GM19238 (cell line): ENCODE measurements around the gene NDUFS8.

Experiments used
- DNase-seq: peaks from one replicate; pipeline ENCODE4 v3.0.0; 2011; ENCODE audit warnings: low spot score; ENCODE audit not compliant: insufficient read length

NDUFS8 gene

DNA sequence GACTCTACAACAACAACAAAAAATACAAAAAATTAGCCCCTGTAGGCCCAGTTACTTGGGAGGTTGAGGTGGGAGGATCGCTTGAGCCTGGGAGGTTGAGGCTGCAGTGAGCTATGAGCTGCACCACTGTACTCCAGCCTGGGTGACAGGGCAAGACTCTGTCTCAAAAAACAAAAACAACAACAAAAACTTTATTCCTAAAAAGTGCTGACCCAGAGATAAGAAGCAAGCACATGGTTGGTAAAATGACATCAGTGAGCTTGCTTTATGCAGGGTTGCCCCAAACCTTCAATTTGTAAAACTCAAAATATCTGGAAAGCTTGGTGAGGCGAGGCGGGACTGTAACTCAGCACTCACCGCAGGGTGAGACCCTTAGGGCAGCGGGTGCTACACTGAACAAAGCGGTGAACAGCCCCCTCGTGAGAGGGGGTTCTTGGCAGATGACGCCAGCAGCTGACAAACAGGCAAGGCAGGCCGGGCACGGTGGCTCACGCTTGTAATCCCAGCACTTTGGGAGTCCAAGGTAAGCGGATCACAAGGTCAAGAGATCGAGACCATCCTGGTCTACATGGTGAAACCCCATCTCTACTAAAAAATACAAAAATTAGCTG, 4.9 kb downstream of the NDUFS8 start:
- no peak for DNase-seq

GRCh38 chr11:68036141-68036716, 5.7 kb downstream of the NDUFS8 start:
- DNase-seq: no peak

DNA sequence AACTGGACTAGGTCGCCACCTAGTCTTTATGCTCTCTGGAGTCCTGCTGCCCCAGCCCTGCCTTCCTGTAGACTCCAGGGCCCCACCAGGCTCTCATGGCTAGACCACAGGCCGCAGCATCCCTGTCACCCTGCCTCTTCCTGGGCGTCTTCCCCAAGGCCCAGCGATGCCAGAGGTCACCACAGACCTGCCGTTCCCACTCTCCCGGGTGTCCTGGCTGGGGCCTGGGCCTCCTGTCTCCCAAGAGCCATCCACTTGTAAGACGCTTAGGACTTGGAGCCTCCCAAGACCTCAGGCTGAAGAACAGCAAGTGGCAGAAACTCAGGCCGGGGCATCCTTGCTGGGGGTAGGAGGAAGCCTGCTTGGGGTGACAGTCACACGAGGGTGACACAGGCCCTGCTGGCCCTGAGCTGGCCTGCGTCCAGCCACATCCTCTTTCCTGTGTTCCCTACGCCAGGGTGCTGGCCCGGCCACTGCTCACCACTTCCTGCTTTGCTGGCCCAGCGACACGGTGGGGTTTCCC, 6.3 kb downstream of the NDUFS8 start:
- no peak for DNase-seq

DNA sequence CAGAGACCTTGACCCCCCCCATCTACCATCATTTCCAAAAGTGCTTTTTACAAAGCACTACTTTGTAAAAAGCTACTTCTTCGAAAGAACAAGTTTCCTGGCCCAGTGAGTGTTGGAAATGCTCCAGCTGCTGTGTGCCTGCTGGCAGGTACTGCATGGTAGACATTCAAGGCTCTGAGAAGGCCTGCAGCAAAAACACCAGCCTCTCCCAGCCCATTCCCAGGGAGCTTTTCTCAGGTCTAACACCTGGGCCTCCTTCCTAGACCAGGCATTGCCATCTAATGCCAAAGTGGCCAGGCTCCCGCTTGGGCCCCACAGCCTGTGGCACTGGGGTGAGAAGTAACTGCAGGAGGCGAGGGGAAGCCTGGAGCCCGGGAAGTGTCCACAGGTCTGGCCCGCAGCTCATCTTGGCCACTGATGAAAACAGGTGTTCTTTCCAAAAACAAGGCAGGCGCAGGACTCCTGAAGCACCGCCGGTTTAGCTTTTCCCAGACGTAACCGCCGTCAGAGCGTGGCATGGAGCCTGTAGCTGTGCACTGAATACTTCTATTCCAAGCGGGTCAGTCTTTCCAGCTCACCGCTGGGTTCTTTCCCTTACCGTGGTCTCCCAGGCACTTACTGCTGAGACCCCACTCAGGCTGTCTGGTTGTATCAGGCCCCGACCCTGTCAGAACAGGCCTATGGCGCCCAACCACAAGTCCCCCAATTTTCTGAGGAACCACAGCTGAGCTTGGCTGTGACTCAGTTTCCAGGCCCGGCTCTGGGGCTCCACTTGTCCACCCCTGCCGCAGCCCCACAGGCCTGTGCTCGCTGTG, 7.1 kb downstream of the NDUFS8 start:
- DNase-seq: no peak

GRCh38 chr11:68038226-68038717, 7.8 kb downstream of the NDUFS8 start:
- DNase-seq: no peak

DNA sequence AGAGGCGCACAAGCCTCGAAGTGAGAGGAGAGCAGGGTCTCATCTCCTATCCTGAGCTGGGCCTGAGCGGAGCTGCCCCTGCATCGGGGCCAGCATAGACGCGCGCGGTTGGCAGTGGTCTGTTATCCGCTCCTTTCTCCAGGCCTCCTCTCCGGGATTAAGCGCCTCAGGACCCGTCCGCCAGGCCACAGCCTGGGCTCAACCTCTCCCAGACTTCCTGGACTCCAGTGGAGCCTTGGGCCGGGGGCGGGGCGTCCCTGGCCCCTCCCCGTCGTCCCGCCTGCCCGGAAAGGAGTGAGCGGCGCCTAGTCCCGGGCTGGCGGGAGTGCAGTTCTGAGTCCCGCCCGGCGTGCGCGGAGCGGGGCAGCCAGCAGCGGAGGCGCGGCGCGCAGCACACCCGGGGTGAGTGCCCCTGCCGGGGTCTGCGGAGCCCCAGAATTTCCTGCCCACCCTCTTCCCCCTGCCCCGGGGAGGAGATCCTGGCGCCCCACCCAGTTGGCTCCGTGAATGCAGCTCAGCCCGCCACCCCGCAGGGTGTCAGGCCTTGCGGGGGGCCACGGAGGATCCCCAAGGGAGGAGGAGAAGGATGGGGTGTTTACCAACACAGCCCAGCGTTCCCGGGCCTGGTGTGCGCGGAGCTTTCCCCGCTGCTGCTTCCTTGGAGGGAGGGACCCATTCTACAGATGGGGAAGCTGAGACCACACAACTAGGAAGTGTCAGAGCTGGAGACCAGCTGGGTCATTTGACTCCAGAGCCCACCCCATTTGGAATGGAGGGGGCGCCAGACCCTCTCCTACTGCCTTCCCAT, 8.4 kb downstream of the NDUFS8 start, which contains the start of gene TCIRG1:
TCIRG1 (plus strand) TSS at position 308 of the 808 bp plus-strand sequence. CDS start 2,247 bp downstream, outside the sequence.
- peak; percentile 93 for DNase-seq

GRCh38 chr11:68039526-68040086, 9.1 kb downstream of the NDUFS8 start:
- DNase-seq: peak; percentile 48

DNA sequence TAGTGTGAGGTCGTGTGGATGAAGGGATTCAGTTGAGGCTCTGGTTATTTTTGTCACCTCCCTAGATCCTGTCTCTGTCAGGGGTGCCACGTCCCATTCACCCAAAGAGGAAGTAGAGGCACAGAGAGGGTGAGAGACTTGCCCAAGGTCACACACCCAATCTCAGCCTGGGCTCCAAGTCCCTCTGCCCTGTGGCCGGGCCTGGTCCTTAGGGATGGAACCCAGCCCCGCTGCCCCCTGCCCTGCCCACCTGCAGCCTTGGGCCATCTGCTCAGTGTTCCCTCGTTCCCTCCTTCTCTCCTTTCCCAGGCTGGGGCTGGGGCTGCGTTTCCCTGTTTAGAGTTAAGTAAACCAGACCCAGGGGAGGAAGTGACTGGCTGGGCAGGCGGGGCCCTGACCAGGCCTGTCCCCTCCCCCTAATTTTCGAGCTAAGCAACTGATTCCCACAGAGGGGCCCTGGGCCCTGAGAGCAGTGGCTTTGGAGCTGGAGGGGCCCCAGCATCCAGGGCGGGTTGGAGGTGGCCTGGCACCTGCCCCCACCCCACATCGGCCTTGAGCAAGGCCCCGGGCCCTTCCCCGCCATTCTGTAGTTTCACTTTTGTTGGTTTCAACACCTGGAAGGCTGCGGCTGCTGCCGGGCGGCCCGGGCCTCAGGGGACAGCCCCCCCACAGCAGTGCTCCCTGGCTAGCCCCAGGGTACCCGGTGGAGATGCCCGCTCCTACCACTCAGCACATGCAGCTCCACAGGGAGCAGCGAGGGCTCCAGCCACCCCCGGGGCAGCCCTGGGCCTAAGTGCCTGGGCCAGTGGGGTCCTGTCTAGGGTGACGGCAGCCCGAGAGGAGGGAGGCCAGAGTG, 9.8 kb downstream of the NDUFS8 start:
- peak; percentile 94 for DNase-seq

DNA sequence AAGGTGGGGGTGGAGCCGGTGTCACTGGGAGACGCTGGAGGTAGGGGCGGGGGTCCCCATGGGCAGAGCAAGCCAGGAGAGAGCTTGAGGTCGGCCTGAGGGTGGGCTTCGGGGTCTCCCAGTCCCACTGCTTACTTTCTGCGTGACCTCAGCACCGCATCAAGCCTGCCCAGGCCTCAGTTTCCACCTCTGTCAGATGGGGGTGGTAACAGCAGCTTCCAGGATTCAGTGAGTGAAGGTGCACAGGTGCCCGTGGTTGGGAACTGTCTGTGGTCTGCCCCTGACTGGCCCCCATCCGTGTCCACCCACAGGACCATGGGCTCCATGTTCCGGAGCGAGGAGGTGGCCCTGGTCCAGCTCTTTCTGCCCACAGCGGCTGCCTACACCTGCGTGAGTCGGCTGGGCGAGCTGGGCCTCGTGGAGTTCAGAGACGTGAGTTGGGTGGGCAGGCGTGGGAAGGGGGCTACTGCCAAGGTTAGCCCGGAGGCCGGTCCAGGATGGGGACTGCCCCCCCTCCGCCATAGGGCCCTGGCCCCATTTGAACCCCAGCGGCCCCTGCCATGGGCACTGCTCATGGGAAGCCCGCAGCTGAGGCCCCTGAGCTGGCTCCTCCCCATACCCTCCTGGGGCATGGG, 10.6 kb downstream of the NDUFS8 start:
- no peak for DNase-seq

DNA sequence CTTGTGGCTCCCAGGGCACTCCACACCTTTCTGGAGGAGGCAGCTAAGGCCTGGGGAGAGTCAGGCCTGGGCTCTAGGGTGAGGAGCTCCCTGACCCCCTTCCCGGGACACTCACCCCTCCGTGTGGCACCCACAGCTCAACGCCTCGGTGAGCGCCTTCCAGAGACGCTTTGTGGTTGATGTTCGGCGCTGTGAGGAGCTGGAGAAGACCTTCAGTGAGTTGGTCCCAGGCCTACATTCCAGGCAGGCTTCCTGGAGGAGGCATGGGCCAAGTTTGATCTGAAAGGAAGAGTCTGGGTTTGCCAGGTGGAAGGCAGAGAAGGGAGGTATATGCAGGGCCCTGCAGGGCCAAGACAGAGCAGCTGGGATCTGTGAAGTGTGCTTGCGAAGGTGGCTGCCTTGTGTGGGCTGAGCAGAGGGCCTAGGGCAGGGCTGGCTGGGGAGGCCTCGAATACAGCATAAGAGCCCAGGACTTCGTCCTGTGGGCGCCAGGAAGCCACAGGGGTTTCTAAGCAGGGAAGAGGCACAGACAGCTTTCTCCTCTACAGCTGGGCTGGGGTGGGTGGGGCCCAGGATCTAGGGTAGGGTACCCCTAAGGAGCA, 11.2 kb downstream of the NDUFS8 start:
- DNase-seq: no peak

- no peak for DNase-seq
These were observed 11.9 kb downstream of the NDUFS8 start for GRCh38 chr11:68042219-68043028.

- no peak for DNase-seq
These were observed 12.5 kb downstream of the NDUFS8 start for GRCh38 chr11:68043029-68043348.

DNA sequence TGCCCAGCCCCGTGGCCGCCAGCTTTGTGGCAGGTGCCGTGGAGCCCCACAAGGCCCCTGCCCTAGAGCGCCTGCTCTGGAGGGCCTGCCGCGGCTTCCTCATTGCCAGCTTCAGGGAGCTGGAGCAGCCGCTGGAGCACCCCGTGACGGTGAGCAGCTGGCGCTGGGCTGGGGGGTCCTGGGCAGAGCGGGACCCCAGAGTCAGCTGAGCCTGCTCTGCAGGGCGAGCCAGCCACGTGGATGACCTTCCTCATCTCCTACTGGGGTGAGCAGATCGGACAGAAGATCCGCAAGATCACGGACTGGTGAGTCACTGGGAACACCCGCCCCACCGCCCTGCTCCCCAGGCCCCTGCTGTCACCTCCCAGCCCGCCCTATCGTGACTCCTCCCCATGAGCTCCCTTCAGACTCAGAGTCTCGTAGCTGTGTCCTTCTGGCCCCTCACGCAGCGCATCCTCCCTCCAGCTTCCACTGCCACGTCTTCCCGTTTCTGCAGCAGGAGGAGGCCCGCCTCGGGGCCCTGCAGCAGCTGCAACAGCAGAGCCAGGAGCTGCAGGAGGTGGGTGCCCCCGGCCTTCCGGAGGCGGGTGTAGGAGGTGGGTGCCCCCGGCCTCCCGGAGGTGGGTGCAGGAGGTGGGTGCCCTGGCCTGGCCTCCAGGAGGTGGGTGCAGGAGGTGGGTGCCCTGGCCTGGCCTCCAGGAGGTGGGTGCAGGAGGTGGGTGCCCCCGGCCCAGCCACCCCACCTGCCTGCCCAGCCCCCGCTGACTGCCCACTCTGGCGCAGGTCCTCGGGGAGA, 13.1 kb downstream of the NDUFS8 start:
- no peak for DNase-seq

DNA sequence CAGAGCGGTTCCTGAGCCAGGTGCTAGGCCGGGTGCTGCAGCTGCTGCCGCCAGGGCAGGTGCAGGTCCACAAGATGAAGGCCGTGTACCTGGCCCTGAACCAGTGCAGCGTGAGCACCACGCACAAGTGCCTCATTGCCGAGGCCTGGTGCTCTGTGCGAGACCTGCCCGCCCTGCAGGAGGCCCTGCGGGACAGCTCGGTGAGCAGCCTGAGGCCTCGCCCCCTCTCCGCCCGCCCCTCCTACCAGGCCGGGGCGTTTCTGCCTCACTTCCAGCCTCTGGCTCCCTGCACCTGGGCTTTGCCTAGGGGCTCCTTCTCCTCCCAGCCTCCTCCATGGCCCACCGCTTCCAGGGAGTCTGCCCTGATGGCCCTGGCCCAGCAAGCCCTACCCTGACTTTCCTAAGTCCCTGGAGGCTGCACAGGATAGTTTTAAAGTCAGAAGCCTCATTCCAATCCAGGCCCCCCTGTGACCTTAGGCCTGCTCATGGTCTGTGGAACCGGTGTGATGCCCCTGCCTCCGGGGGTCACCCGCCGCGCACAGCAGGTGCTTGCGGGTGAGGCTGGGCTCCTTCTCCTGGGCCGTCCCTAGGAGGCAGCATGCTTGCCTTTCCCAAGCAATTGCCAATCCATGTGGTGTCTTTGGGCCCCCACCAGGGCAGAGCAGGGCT, 13.8 kb downstream of the NDUFS8 start:
- DNase-seq: no peak

DNA sequence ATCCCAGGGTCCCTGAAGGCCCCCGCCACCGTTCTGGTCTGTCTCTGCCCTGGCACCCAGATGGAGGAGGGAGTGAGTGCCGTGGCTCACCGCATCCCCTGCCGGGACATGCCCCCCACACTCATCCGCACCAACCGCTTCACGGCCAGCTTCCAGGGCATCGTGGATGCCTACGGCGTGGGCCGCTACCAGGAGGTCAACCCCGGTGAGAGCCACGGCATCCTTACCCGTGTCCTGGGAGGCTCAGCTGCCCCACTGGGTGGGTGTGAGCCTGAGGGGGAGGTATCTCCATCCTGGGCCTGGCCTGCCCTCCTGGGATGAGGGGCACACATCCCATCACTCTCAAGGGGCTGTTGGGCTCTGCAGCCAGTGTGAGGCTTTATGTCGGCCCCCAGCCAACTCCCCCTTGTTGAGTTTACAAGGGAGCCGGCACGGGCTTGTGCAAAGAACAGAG, 14.4 kb downstream of the NDUFS8 start:
- no peak for DNase-seq

DNA sequence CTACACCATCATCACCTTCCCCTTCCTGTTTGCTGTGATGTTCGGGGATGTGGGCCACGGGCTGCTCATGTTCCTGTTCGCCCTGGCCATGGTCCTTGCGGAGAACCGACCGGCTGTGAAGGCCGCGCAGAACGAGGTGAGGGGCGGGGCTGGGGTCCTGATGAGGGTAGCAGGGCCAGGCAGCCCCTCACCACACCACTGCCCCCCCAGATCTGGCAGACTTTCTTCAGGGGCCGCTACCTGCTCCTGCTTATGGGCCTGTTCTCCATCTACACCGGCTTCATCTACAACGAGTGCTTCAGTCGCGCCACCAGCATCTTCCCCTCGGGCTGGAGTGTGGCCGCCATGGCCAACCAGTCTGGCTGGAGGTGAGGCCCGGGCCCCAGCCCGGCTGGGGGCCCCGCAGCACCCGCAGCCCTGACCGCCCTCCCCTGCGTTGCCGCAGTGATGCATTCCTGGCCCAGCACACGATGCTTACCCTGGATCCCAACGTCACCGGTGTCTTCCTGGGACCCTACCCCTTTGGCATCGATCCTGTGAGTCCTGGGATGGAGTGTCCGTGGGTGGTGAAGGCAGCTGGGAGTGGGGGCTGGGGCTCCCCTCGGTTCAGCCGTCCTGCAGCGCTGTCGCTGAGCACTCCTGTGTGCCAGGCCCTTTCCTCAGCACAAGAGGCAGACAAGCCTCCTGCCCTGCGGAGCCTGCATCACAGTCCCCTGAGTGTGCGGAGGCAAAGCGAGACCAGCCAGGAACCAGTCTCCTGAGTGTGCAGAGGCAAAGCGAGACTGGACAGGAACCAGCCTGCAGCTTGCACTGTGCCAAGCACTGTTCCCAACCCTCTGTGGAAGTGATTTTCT, 17.2 kb downstream of the NDUFS8 start:
- DNase-seq: no peak
